A549 (cell line): ENCODE results near the gene TUBA8.

Experiments used
- CTCF ChIP-seq: fragments of >200 bp; sonication (Bioruptor Twin); formaldehyde crosslinking; IDR thresholded peaks from 3 replicates; pipeline ENCODE4 v1.5.1; 2016
- NR3C1 ChIP-seq: fragments of >200 bp; sonication (Bioruptor Twin); formaldehyde crosslinking; IDR thresholded peaks from 3 replicates; pipeline ENCODE4 v1.6.1; 2017
- POLR2A ChIP-seq: IDR thresholded peaks from 2 replicates; pipeline ENCODE4 v1.6.1; 2012; ENCODE audit warnings: mild to moderate bottlenecking, low read length
- RAD21 ChIP-seq, 2 experiments: fragments of >200 bp in 1 of 2; sonication (Bioruptor Twin) in 1 of 2; formaldehyde crosslinking in 1 of 2; IDR thresholded peaks in 1 of 2; conservative IDR thresholded peaks in 1 of 2; 2 replicates in 1 of 2; 3 replicates in 1 of 2; pipeline ENCODE4 v1.6.1; 2012 to 2018; ENCODE audit warnings: inconsistent platforms in 1 of 2
- RARB ChIP-seq: fragments of 250-450 bp; sonication (Bioruptor Pico); IDR thresholded peaks from 2 replicates; pipeline ENCODE4 v1.8.0; 2021; ENCODE audit warnings: mild to moderate bottlenecking, moderate library complexity

- TF ChIP-seq RARB (CRISPR knock-in tag): no peak
- TF ChIP-seq POLR2A: no peak
- TF ChIP-seq NR3C1: no peak
- no peak for TF ChIP-seq RAD21 (conservative IDR thresholded peaks at IDR 0.05 in 1 of 2, IDR thresholded peaks at IDR 0.05 in 1 of 2)
- no peak for TF ChIP-seq CTCF
These were observed 35.2 kb downstream of the TUBA8 start for GRCh38 chr22:18145676-18146388.
